HG02623 (cell line): ENCODE measurements around the gene GTF2F1.
"Not testable (repeated sequence)": the region's sequence is repeated elsewhere in the genome, so short reads cannot be mapped to it uniquely, and the experiment has no call there.

Experiments
- ATAC-seq: cut with Tn5 transposase; IDR thresholded peaks from one replicate; pipeline ENCODE4 v1.9.1; 2021; ENCODE audit warnings: moderate library complexity; ENCODE audit not compliant: unreplicated experiment

Gene GTF2F1, protein sequence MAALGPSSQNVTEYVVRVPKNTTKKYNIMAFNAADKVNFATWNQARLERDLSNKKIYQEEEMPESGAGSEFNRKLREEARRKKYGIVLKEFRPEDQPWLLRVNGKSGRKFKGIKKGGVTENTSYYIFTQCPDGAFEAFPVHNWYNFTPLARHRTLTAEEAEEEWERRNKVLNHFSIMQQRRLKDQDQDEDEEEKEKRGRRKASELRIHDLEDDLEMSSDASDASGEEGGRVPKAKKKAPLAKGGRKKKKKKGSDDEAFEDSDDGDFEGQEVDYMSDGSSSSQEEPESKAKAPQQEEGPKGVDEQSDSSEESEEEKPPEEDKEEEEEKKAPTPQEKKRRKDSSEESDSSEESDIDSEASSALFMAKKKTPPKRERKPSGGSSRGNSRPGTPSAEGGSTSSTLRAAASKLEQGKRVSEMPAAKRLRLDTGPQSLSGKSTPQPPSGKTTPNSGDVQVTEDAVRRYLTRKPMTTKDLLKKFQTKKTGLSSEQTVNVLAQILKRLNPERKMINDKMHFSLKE

DNA sequence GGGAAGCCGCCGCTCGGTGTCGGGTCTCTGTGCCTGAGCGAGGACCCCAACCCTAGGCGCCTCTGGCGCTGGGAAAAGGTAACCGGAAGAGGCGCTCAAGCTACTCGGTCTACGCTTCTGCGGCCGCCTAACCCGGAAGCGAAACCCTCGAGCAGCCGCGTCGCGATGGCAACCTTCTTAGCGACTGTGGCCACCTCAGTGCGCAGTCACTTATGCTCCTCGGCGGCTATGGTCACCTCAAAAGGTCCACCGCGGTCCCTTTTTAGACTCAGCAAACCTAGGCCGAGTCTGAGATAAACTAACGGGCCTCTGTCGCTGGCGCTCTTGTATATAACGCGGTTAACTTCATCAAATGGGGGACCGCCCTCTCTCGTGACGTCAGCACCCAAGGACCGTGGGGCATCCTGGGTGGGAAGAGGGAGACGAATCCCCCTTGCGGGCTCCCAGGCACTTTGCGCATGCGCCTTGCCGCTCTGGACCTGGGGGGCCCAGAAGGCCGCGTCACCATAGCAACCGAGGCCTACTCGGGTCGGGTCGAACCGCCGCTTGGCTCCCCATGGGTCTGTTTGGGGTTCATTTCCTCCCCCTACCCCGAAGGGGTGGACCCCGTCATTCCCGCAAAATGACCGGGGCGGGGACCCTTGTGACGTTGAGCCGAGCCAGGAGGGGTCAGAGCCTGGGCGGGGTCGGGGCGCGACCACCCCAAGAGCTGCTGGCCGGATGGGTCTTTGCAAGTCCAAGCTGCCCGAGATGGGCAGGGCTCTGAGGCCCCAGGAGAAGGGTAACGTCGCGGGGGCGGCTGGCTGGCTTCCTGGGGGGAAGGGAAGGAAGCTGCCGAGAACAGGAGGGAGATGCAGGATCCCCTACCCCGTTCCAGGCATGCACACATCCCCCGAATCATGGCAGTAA is at the start of gene GTF2F1:
Gene GTF2F1, minus strand, starts transcription at position 91 of the 909 bp plus-strand sequence. CDS start 169 bp downstream, outside the sequence.
- peak; percentile 79 for ATAC-seq

DNA sequence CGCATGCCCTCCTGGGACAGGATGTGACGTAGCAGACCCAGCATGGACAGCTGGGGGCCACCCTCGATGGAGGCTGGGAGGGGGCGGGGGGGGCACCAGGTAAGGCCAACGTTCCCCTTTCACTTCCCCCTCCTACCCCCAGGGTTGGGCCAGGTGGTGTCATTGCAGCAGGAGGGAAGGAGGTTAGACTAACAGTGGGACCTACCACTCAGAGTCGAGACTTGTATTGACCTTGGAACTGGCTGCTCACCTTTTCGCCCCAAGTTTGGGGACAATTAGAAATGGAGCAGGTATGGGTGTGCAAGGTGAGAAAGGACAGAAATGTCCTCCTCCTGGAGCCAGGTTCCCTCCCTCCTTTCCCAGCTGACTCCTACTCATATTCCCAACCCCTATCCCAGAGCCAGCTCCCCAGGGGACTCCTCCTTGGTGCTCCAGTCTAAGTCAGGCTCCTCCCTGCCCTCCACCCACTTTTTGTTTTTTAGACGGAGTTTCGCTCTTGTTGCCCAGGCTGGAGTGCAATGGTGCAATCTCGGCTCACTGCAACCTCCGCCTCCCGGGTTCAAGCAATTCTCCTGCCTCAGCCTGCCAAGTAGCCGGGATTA is 49.2 kb upstream of the GTF2F1 start:
- ATAC-seq: no peak

DNA sequence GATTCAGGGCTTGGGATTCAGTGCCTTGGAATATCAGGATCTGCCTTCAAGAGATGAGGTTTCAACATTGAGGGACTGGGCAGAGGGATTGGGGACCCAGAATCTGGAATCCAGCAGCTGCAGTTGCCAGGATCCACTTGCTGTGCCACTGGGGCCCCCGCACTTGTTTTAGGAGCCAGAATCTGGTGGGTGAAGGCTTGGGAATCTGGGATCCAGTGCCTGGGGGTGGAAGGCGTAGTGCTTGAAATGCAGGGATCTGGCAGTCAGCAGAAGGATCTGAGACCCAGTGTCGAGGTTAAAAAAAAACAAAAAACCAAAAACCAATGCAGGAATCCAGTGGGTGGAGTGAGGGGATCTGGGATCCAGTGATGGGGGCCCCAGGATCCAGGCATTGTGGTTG is 47.9 kb upstream of the GTF2F1 start:
- ATAC-seq: no peak

DNA sequence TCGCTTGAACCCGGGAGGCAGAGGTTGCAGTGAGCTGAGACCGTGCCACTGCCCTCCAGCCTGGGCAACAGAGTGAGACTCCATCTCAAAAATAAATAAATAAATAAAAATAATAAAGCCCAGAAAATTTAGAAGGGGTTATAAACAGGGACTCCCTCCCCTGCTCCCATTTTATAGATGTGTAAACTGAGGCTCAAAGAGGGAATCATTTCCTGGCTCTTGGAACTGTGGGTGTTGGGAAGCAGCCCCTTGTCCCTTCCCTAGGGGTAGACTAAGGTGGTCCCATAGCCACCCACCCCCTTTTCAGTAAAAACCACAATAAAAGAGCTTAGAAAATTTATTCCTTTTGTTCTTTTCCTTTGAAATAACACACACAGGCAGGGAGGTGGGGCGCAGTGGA is 46.8 kb upstream of the GTF2F1 start:
- ATAC-seq: no peak

DNA sequence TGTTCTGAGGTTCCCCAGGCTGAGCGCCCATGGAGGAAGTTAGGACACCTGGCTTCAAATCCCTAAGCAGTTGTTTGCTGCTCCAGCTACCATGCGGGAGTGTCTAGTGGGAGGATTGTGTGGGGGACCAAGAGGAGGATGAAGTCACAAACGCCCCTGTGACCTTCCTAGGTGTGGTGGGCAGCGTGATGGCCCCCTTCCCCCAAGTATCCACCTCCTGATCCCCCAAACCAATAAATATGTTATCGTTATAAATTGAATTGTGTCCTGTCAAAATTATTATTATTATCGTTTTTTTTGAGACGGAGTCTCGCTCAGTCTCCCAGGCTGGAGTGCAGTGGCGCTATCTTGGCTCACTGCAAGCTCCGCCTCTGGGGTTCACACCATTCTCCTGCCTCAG is 40.7 kb upstream of the GTF2F1 start, which contains the start of gene SLC25A41:
Gene SLC25A41, minus strand, starts transcription at position 101 of the 400 bp plus-strand sequence. Its CDS starts 70 bp downstream, at position 31.
- ATAC-seq: no peak

DNA sequence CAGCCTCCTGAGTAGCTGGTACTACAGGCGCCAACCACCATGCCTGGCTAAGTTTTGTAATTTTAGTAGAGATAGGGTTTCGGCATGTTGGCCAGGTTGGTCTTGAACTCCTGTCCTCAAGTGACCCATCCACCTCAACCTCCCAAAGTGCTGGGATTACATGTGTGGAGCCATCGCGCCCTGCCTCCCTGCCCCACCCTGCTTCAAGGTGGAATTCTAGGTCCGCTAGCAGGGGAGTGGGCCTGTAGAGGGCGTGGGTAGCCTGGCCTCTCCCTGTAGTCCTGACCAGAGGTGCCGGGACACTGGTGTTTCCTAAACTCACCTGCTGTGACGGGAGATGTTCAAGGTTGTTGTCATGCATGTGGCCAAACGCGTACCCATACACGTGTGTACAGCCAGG is 40.2 kb upstream of the GTF2F1 start:
- ATAC-seq: no peak

DNA sequence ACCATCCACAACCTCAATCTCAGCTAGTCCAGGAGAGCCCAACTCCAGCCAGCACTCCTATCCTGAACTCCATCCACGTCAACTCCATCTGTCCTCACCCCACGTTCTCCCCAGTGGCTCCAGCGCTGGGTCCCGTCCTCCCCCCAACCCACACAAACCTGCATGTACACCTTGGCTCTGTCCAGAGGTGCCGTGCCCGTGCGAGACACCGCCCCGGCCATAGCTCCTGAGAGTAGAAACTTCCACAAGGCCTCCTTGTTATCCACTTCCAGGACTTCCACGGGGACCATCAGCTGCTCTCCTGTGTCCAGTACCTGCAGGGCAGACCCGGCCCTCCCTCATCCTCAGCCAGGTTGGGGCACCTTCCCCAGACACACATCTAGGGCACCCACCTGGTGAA is 38.9 kb upstream of the GTF2F1 start:
- no peak for ATAC-seq

DNA sequence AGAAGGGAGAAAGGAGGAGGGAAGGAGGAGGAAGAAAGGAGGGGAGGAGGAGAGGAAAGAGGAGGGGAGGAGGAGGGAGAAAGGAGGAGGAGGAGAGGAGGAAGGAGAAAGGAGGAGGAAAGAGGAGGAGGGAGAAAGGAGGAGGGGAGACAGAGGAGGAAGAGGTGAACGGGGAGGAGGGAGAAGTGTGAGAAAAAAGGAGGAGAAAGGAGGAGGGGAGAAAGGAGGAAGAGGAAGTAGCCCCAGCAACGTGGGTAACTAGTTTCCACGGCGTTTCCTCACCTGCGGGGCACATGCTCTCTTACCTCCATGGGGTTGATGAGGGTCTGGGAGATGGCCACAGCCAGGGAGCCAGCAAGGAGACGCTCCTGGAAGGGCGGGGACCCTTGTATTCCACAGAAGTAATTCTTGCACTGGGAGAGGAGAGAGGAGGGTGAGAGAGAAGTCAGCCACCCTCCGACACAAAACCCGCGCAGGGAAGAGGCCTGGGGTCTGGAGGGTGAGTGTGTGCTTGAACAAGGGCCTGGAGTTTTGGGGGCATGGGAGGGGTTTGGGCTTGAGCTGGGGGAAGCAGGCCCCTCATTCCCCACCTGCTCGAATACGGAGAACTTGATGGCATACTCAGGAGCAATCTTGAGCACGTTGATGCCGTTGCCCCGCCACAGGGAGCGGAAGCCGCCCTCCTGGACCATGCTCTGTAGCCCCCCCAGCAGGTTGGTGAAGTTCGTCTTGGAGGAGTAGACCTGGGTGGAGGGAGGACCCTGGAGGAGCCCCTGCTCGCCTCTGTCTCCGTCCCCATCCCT is 36.7 kb upstream of the GTF2F1 start:
- no peak for ATAC-seq

DNA sequence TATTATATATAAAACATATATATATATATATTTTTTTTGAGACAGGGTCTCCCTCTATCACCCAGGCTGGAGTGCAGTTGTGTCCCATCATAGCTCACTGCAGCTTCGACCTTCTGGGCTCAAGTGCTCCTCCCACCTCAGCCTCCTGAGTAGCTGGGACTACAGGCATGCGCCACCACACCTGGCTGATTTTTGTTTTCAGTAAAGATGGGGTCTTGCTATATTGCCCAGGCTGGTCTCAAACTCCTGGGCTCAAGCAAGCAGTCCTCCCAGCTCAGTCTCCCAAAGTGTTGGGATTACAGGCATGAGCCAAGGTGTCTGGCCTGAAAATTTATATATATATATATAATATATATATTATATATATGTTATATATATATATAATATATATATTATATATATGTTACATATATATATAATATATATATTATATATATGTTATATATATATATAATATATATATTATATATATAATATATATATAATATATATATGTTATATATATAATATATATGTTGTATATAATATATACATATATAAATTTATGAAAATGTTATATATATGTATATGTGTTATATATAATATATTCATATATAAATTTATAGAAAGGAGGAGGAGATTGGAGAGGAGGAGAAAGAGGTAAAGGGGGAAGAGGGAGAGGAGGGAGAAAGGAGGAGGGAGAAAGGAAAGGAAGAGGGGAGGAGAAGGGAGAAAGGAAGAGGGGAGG is 35.9 kb upstream of the GTF2F1 start:
- ATAC-seq: not testable (repeated sequence)

DNA sequence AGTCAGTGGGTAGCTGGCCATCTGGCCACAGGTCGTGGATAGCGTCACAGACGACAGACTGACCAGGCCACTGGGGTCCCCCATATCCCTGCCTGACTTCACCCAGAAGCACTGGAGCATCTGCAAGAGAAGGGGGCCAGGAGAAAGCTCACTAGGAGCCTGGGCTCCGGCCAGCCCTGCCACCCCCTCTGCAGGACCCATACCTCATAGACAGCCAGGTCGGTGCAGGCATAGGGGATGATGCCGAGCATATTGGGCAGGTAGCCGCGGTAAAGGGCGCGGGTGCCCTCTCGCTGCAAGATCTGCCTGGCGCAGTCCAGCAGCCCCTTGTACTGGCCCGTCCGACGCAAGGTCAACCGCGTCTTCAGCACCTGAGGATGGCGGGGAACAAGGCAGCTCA is 34.2 kb upstream of the GTF2F1 start:
- ATAC-seq: no peak

DNA sequence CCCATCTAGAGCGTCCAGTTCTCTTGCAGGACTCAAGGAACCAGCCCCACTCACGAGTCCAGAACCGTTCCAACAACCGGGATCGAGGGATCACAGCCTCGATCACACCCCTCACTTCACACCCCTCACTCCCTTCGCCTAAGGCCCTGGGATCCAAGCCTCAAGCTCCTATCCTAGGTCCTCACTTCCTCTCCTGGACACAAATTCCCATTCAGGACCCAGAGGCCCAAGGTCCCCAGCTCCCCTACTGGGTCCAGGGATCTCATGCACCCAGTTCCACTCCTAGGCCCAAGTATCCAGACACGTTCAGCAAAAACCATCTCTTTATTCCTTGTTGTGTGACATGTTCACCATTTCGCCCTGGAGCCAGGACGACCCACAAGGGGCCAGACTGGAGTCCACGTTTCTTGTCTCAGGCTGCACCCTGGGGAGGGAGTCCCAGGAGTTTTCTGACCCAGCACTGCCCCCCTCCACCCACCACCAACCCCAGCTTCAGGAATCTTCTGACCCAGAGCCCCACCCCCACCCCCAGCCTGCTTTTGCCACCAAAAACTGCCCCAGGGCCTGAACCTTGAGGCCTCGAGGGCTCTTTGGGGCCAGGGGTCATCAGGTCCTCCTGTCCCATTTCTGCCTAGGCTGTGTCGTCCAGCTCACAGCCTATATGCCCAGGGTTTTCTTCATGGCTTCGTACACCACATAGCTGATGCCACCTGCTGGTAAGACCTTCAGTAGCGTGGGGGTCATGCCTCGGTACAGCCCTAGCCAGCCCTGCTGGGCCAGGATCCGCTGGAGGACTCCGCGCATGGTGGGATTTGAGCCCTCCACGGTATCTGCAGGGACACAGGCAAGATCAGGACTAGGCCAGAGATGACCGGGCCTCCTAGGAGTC is 33.0 kb upstream of the GTF2F1 start:
- no peak for ATAC-seq

DNA sequence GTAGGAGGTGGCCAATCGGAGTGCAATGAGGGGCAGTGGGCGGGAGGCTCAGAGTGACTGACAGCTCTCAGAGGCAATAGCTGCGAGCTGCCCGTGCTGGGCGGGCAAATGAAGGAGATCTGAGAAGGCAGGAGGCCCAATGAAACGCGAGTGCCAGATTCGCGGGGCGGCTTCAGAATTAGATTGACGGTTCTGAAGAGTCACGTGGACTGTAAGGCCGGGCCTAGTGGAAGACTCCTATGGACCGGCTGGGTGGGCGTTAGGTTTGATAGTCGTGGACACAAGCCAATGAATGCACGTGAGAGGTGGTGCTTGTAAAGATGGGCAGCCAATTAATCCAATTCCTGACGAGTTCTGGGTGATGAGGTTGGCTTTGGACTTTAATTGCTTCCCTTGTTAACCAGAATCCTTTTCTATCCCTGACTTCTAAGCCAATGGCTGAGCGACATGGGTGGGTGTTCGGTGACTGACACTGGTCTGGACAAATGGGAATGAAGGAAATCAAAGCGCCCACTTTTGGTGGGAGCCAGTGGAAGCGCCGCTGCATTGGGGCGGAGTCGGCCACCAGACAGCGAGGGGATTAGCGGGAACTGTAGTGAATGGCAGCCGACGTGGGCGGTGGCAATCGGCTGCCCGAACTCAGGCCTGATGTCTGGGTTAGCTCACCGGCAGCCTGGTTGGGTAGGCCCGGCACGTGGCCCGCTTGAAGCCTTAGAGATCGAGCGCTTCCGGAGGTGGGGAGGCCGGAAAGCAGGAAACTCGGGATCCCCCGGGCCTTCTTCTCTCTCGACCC is 32.2 kb upstream of the GTF2F1 start:
- peak; percentile 84 for ATAC-seq

DNA sequence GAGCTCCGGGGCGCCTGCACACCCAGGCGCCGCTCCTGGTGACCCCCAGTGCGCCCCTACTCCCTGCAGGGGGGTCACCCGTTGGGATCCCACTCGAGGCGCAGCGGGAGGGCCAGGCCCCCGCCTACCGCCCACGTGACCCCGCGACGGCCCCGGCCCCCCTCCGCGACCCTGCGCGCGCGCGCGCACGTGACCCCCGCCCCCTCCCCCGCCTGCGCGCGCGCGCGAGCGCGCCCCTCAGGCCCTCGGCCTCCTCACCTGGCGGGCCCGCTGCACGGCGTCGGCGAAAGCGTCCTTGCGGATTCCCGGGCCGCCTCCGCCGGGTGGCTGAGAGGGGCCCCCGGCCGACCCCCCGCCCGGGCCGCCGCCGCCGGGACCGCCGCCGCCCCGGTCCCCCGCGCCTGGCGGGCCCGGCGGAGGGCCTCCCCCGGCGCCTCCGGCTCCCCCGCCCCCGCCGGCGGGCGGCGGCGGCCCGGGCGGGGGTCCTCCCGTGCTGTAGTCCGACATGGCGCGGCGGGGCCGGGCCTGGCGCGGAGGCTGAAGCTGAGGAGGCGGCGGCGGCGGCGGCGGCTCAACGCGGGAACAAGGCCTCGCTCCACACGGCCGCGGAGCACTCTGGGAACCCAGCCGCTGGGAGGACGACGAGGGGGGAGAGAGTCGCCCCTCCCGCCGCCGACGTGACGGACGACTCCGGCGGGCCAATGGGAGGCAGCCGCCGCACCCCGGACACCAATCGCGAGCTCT is 31.4 kb upstream of the GTF2F1 start, which contains the start of gene KHSRP:
Gene KHSRP, minus strand, starts transcription at position 617 of the 744 bp plus-strand sequence. Its CDS starts 110 bp downstream, at position 507.
- no peak for ATAC-seq

DNA sequence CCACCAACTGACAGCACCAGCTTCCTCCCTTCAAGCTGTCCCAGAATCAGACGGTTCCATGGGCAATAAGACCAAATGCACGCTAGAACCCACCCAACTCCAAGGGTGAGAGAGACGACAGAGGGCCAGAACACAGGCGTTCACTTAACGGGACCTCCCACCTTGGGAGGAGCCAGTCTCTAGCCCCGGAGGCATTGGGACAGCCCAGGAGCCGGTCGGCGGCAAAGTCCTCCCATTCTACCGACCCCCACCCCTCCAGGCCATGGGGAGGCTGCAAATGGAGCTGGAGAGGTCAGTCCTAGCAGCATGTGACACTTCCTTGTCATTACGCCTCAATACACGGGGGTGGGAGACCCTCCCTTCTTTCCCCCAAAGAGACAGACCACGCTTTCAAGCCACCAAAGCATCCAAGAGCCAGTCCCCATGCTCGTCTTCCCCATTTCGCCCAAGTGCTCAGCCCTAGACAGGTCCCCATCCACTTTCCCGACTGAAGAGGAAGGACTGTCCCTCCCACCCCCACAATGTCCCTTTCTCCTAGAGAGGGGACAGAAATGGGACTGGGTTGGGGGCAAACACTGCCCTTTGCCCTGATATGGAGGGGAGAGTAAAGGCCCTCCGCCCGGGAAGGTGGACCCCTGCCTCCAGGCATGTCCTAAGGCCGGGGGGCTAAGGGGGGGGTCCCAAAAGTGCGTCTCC is 30.7 kb upstream of the GTF2F1 start:
- no peak for ATAC-seq

DNA sequence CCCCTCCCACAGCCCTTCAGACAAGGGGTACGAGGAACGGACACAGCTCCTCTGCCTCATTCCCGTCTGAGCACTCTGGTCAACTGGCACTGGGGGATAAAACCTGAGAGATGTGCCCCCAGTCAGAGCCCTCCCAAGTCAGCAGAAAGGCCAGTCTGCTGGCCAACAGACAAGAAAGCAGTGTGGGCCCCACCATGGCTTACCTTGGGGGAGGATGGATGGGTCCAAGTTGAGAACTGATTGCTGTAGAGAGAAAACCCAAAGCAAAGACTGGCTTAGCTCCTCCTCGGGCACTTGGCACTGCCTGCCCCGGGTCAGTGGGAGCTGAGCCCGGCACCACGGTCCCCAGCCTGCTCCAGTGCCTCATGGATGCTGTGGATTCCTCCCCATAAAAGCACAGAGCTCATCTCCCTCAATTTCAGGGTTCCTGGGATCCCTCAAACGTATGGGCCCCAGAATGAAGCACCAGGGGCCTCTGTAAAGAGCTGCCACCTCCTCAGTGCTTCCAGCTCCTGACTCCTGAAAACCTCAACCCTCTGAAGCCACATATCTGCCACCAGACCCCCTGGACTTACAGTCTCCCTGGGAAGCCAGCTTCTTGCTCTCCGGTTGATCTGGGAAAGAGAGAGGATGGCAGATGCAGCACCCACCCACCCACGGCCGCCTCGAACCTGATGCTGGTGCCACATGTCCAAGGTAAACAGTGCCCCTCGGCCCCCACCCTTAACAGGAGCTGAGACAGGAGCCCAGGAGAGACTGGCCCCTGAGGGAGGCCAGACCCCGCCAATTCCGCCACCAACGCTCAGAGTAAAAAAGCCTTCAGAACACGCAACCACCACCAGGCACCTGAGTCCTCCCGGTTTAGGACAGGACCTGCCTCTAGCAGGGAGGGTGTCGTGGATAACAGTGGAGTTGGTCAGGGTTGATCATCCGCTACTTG is 28.4 kb upstream of the GTF2F1 start:
- no peak for ATAC-seq
